Naive B cell (primary cell): Measurements from ENCODE around the gene PC. TPM values are rescaled to one million over a fixed set of nuclear protein-coding genes. Genes with fewer than 3 reads are reported as not detected.
"Not testable (repeated sequence)": the region's sequence is repeated elsewhere in the genome, so short reads cannot be mapped to it uniquely, and the experiment has no call there.

Experiments
- ATAC-seq, 2 donors: fragments of 150-1000 bp; cut with Tn5 transposase; 2 replicates each; pipeline ENCODE4 v1.10.0; 2021; ENCODE audit warnings: low read depth in 2 of 2, mild to moderate bottlenecking in 2 of 2, moderate library complexity in 2 of 2
- DNase-seq: peaks from one replicate; pipeline ENCODE4 v3.0.0; 2022
- H3K27ac Mint-ChIP-seq, 6 donors: one replicate each; pipeline ENCODE4 v1.8.0; 2020 to 2022; ENCODE audit warnings: mild to moderate bottlenecking in 6 of 6, mixed read lengths in 6 of 6, moderate library complexity in 5 of 6, inconsistent platforms in 2 of 6
- H3K27me3 Mint-ChIP-seq, 3 donors: one replicate each; pipeline ENCODE4 v1.8.0; 2021 to 2022; ENCODE audit warnings: mixed read lengths in 3 of 3, mild to moderate bottlenecking in 1 of 3
- H3K36me3 Mint-ChIP-seq, 2 donors: one replicate each; pipeline ENCODE4 v1.8.0; 2020 to 2022; ENCODE audit warnings: mixed read lengths in 2 of 2, inconsistent platforms in 1 of 2, mild to moderate bottlenecking in 1 of 2
- H3K4me1 Mint-ChIP-seq, 3 donors: one replicate each; pipeline ENCODE4 v1.8.0; 2020 to 2022; ENCODE audit warnings: mixed read lengths in 3 of 3, inconsistent platforms in 1 of 3, mild to moderate bottlenecking in 1 of 3, moderate library complexity in 1 of 3
- H3K4me3 Mint-ChIP-seq, 8 donors: one replicate each; pipeline ENCODE4 v1.8.0; 2020 to 2022; ENCODE audit warnings: mild to moderate bottlenecking in 8 of 8, mixed read lengths in 8 of 8, moderate library complexity in 8 of 8, inconsistent platforms in 2 of 8
- H3K9me3 Mint-ChIP-seq, 7 donors: one replicate each; pipeline ENCODE4 v1.8.0; 2020 to 2022; ENCODE audit warnings: mixed read lengths in 7 of 7, mild to moderate bottlenecking in 5 of 7, inconsistent platforms in 2 of 7, moderate library complexity in 1 of 7
- polyA plus RNA-seq, 6 donors: library from polyadenylated mRNA; unstranded; fragments of 300-500 nt; fragmentation: Illumina TruSeq; gene quantifications; one replicate each; pipeline ENCODE4 v1.2.3, GENCODE V29; 2021; ENCODE audit warnings: low read depth in 6 of 6

PC gene
- polyA plus RNA-seq, 6 donors from 2014 or later = 0.96 to 4.2 (median 1.7) TPM

GRCh38 chr11:66843776-66844495 lies 114.2 kb downstream of the PC start:
- peak overlapping the region; percentile 83 to 96 (median 93) for H3K27ac Mint-ChIP-seq
- H3K4me1 Mint-ChIP-seq = peaks cover 28 to 55% (median 49%) of the 10 kb centered on the region in 3 donors
- no peaks in the 10 kb centered on the region for H3K9me3 Mint-ChIP-seq
- no peaks in the 10 kb centered on the region for H3K36me3 Mint-ChIP-seq
- ATAC-seq = no peak
- DNase-seq = no peak
- no peaks in the 10 kb centered on the region for H3K27me3 Mint-ChIP-seq
- H3K4me3 Mint-ChIP-seq = peak overlapping the region; percentile 85 to 97 (median 93)

- Mint-ChIP-seq H3K36me3 (no peaks in the 10 kb centered on the region), H3K9me3 (no peaks in the 10 kb centered on the region), H3K27me3 (no peaks in the 10 kb centered on the region), H3K4me3 (peak within 1 kb of the TSS; percentile 85 to 97 (median 93)), H3K4me1 (peaks cover 28 to 58% (median 49%) of the 10 kb centered on the region in 3 donors), H3K27ac (peak within 1 kb of the TSS; percentile 87 to 97 (median 96))
- peak; percentile 91 for DNase-seq
- peak; percentile 91 for ATAC-seq
These were observed 115.0 kb downstream of the PC start, which contains the start of gene RCE1 for GRCh38 chr11:66842896-66843775. Gene RCE1, plus strand, starts transcription at chr11:66843441. Its CDS starts 15 bp downstream, at chr11:66843456.

- peaks cover 28 to 58% (median 49%) of the 10 kb centered on the region in 3 donors for H3K4me1 Mint-ChIP-seq
- peak overlapping the region; percentile 87 to 97 (median 95) for H3K27ac Mint-ChIP-seq
- no peaks in the 10 kb centered on the region for H3K36me3 Mint-ChIP-seq
- DNase-seq (no peak), ATAC-seq (no peak)
- H3K27me3 Mint-ChIP-seq = no peaks in the 10 kb centered on the region
- peak overlapping the region; percentile 85 to 96 (median 92) for H3K4me3 Mint-ChIP-seq
- H3K9me3 Mint-ChIP-seq = no peaks in the 10 kb centered on the region
These were observed 115.7 kb downstream of the PC start for GRCh38 chr11:66842501-66842895.

- Mint-ChIP-seq H3K4me1 (peaks cover 28 to 58% (median 49%) of the 10 kb centered on the region in 3 donors), H3K27ac (peak overlapping the region in 5 of 6 donors; percentile 87 to 97 (median 96)), H3K27me3 (no peaks in the 10 kb centered on the region), H3K9me3 (no peaks in the 10 kb centered on the region), H3K36me3 (no peaks in the 10 kb centered on the region), H3K4me3 (peak overlapping the region; percentile 85 to 96 (median 92))
- ATAC-seq = no peak
- no peak for DNase-seq
These were observed 116.3 kb downstream of the PC start for GRCh38 chr11:66841861-66842260.

GRCh38 chr11:66840317-66841091 lies 117.7 kb downstream of the PC start:
- peak overlapping the region in 4 of 8 donors; percentile 54 to 73 (median 55) for H3K4me3 Mint-ChIP-seq
- peaks cover 31 to 62% (median 54%) of the 10 kb centered on the region in 3 donors for H3K4me1 Mint-ChIP-seq
- no peaks in the 10 kb centered on the region for H3K9me3 Mint-ChIP-seq
- no peaks in the 10 kb centered on the region for H3K27me3 Mint-ChIP-seq
- DNase-seq = no peak
- ATAC-seq = no peak
- H3K36me3 Mint-ChIP-seq = no peaks in the 10 kb centered on the region
- peak overlapping the region; percentile 26 to 91 (median 71) for H3K27ac Mint-ChIP-seq

GRCh38 chr11:66835768-66836405 lies 122.3 kb downstream of the PC start:
- Mint-ChIP-seq H3K4me3 (no peak overlapping the region), H3K27me3 (no peaks in the 10 kb centered on the region), H3K27ac (peak overlapping the region in 2 of 6 donors; percentile 61 to 65), H3K36me3 (no peaks in the 10 kb centered on the region), H3K9me3 (no peaks in the 10 kb centered on the region), H3K4me1 (peaks cover 21 to 43% (median 40%) of the 10 kb centered on the region in 3 donors)
- DNase-seq (no peak), ATAC-seq (no peak)

GRCh38 chr11:66834943-66835342 lies 123.2 kb downstream of the PC start:
- Mint-ChIP-seq H3K36me3 (no peaks in the 10 kb centered on the region), H3K27ac (peak overlapping the region in 3 of 6 donors; percentile 29 to 32 (median 32)), H3K9me3 (no peaks in the 10 kb centered on the region), H3K4me3 (no peak overlapping the region), H3K4me1 (peaks cover 12 to 34% (median 32%) of the 10 kb centered on the region in 3 donors), H3K27me3 (no peaks in the 10 kb centered on the region)
- DNase-seq (no peak), ATAC-seq (no peak)

- ATAC-seq (no peak), DNase-seq (no peak)
- Mint-ChIP-seq H3K4me1 (peaks cover 12 to 31% (median 30%) of the 10 kb centered on the region in 3 donors), H3K9me3 (no peaks in the 10 kb centered on the region), H3K27ac (peak overlapping the region in 4 of 6 donors; percentile 29 to 86 (median 55)), H3K27me3 (no peaks in the 10 kb centered on the region), H3K4me3 (peak overlapping the region in 1 of 8 donors; percentile 10), H3K36me3 (no peaks in the 10 kb centered on the region)
These were observed 123.7 kb downstream of the PC start for GRCh38 chr11:66834539-66834845.

GRCh38 chr11:66824573-66824972 lies 133.6 kb downstream of the PC start:
- not testable (repeated sequence) for DNase-seq, H3K4me3 Mint-ChIP-seq, H3K36me3 Mint-ChIP-seq, H3K27me3 Mint-ChIP-seq, ATAC-seq, H3K4me1 Mint-ChIP-seq, H3K9me3 Mint-ChIP-seq, H3K27ac Mint-ChIP-seq

GRCh38 chr11:66823700-66824099 lies 134.5 kb downstream of the PC start:
- DNase-seq (no peak), ATAC-seq (no peak)
- H3K9me3 Mint-ChIP-seq = no peaks in the 10 kb centered on the region
- H3K27ac Mint-ChIP-seq = peak overlapping the region in 1 of 6 donors; percentile 91
- peaks cover 0 to 4% (median 0%) of the 10 kb centered on the region in 3 donors for H3K4me1 Mint-ChIP-seq
- no peak overlapping the region for H3K4me3 Mint-ChIP-seq
- no peaks in the 10 kb centered on the region for H3K27me3 Mint-ChIP-seq
- H3K36me3 Mint-ChIP-seq = no peaks in the 10 kb centered on the region

GRCh38 chr11:66820901-66821300 lies 137.3 kb downstream of the PC start:
- Mint-ChIP-seq H3K36me3 (peaks cover 0 to 7% of the 10 kb centered on the region in 2 donors), H3K27ac (no peak overlapping the region), H3K9me3 (no peaks in the 10 kb centered on the region), H3K4me1 (peaks cover 0 to 8% (median 0%) of the 10 kb centered on the region in 3 donors), H3K4me3 (no peak overlapping the region), H3K27me3 (no peaks in the 10 kb centered on the region)
- ATAC-seq (no peak), DNase-seq (no peak)

GRCh38 chr11:66820381-66820780 lies 137.8 kb downstream of the PC start:
- no peak for DNase-seq

More at GRCh38 chr11:66820381-66820780, 137.8 kb downstream of the PC start:
- ATAC-seq = no peak
- Mint-ChIP-seq H3K27me3 (no peaks in the 10 kb centered on the region), H3K36me3 (peaks cover 0 to 7% of the 10 kb centered on the region in 2 donors), H3K4me1 (peaks cover 0 to 8% (median 0%) of the 10 kb centered on the region in 3 donors), H3K9me3 (no peaks in the 10 kb centered on the region), H3K4me3 (no peak overlapping the region), H3K27ac (no peak overlapping the region)
